Transverse colon (tissue), 4 donors: ENCODE data around the gene OPA3. TPM values are rescaled to one million over a fixed set of nuclear protein-coding genes. Genes with fewer than 3 reads are reported as not detected.
A peak's percentile ranks its signal among the peaks of the same experiment; 100 is the strongest.

Source experiments
- DNase-seq: peaks from one replicate; pipeline ENCODE4 v3.0.0-alpha.2; 2019
- H3K27ac ChIP-seq, 4 donors: fragments of 200-600 bp; sonication (generic); 2 replicates each; pipeline ENCODE4 v1.5.1; 2016 to 2018; ENCODE audit warnings: inconsistent platforms in 4 of 4
- H3K27me3 ChIP-seq: fragments of 200-600 bp; sonication (generic); 2 replicates; pipeline ENCODE4 v1.5.1; 2017; ENCODE audit warnings: inconsistent platforms
- H3K36me3 ChIP-seq, 4 donors: fragments of 200-600 bp; sonication (generic); 2 replicates each; pipeline ENCODE4 v1.5.1; 2017 to 2019; ENCODE audit warnings: inconsistent platforms in 4 of 4
- H3K4me1 ChIP-seq, 4 donors: fragments of 200-600 bp; sonication (generic); 2 replicates each; pipeline ENCODE4 v1.5.1; 2017 to 2020; ENCODE audit warnings: inconsistent platforms in 4 of 4
- H3K4me3 ChIP-seq, 4 donors: fragments of 200-600 bp; sonication (generic); 1 replicate in 1 of 4; 2 replicates in 3 of 4; pipeline versions ENCODE4 v1.5.1 to v1.6.1; 2017 to 2019; ENCODE audit warnings: inconsistent platforms in 4 of 4
- H3K9me3 ChIP-seq, 2 donors: fragments of 200-600 bp; sonication (generic); 2 replicates each; pipeline ENCODE4 v1.5.1; 2017 to 2019; ENCODE audit warnings: inconsistent platforms in 2 of 2
- CTCF ChIP-seq, 5 experiments: fragments of 200-600 bp in 3 of 5; fragments of 450-650 bp in 2 of 5; sonication (generic) in 3 of 5; IDR thresholded peaks; 1 replicate in 2 of 5; 2 replicates in 3 of 5; pipeline ENCODE4 v1.5.1; 2016 to 2017; ENCODE audit warnings: antibody characterized with exemption in 5 of 5, inconsistent platforms in 3 of 5, mild to moderate bottlenecking in 2 of 5, moderate library complexity in 1 of 5
- EP300 ChIP-seq: sonication (generic); formaldehyde crosslinking; IDR thresholded peaks from one replicate; pipeline ENCODE4 v1.6.1; 2017; ENCODE audit warnings: antibody characterized with exemption, low read depth
- POLR2A ChIP-seq: fragments of 450-650 bp; IDR thresholded peaks from one replicate; pipeline ENCODE4 v1.6.1; 2016; ENCODE audit warnings: antibody characterized with exemption, mild to moderate bottlenecking, moderate library complexity
- POLR2AphosphoS5 ChIP-seq, 3 donors: sonication (generic); formaldehyde crosslinking; IDR thresholded peaks; one replicate each; pipeline ENCODE4 v1.6.1; 2016; ENCODE audit warnings: antibody characterized with exemption in 3 of 3
- WGBS, 2 donors: methylation state at CpG; one replicate each; pipeline ENCODE4 v1.1.5; 2018; ENCODE audit warnings: low coverage in 1 of 2; 5-methylcytosine and 5-hydroxymethylcytosine counted together
- in situ Hi-C, 4 donors: fragments of 200-750 bp; cut with MboI; loops; one replicate each; pipeline versions ENCODE4 v1.15.0 to v1.15.1; 2017; ENCODE audit warnings: low sequenced_read_pairs in 3 of 4, low pct_ligation_motif_present in 1 of 4, low pct_unique_long_range_greater_than_20kb in 1 of 4
- intact Hi-C: fragments of 100-400 bp; cut with DNase I; formaldehyde crosslinking; loops from one replicate; pipeline ENCODE4 v1.15.1; 2023; ENCODE audit warnings: low total_unique reads
- total RNA-seq, 4 donors: library from RNA; depleted of rRNA; stranded (reverse); fragments of >200 nt; gene quantifications; one replicate each; pipeline ENCODE4 v1.1.0, GENCODE V29; 2016

Gene OPA3
- total RNA-seq, 4 donors from 2014 or later, result 6.7 to 10.8 (median 8.6) TPM

GRCh38 chr19:45509692-45510015, 74.9 kb downstream of the OPA3 start:
- peak overlapping the region; percentile 93 to 100 (median 97) for H3K4me3 ChIP-seq
- H3K27ac ChIP-seq, result peak overlapping the region; percentile 98 to 100 (median 99)
- intact Hi-C loops (no loop called here), in situ Hi-C loops (no loop called here)
- DNase-seq, result no peak
- no peak for TF ChIP-seq POLR2A
- TF ChIP-seq EP300, result no peak
- TF ChIP-seq POLR2AphosphoS5 (IDR thresholded peaks at IDR 0.05), result no peak
- TF ChIP-seq CTCF (IDR thresholded peaks at IDR 0.05), result no peak
- H3K9me3 ChIP-seq, result no peaks in the 10 kb centered on the region
- peaks cover 33 to 61% (median 59%) of the 10 kb centered on the region in 4 donors for H3K4me1 ChIP-seq
- no peaks in the 10 kb centered on the region for H3K36me3 ChIP-seq
- WGBS, 2 donors, result 4 to 11% methylated on average over 1 to 3 of the region's 3 CpGs
- H3K27me3 ChIP-seq, result no peaks in the 10 kb centered on the region

- Histone ChIP-seq H3K9me3 (no peaks in the 10 kb centered on the region), H3K4me3 (peak overlapping the region; percentile 93 to 100 (median 97)), H3K36me3 (no peaks in the 10 kb centered on the region), H3K4me1 (peaks cover 29 to 55% (median 53%) of the 10 kb centered on the region in 4 donors), H3K27ac (peak overlapping the region; percentile 98 to 100 (median 99)), H3K27me3 (no peaks in the 10 kb centered on the region)
- peak; percentile 86 for DNase-seq
- WGBS, 2 donors, result 0% methylated on average over 9 to 16 of the region's 28 CpGs
- TF ChIP-seq POLR2A, result peak; percentile 55
- no peak for TF ChIP-seq EP300
- TF ChIP-seq CTCF (IDR thresholded peaks at IDR 0.05), result peak in 2 of 5 experiments; percentile 40 to 51
- peak; percentile 38 to 82 (median 68) for TF ChIP-seq POLR2AphosphoS5 (IDR thresholded peaks at IDR 0.05)
- intact Hi-C loops (no loop called here), in situ Hi-C loops (no loop called here)
These were observed 75.5 kb downstream of the OPA3 start for GRCh38 chr19:45508861-45509691.

GRCh38 chr19:45508417-45508860, 76.2 kb downstream of the OPA3 start:
- intact Hi-C loops, result no loop called here
- H3K4me3 ChIP-seq, result peak overlapping the region; percentile 93 to 100 (median 97)
- TF ChIP-seq POLR2AphosphoS5 (IDR thresholded peaks at IDR 0.05) (peak in 1 of 3 donors; percentile 11), EP300 (no peak)
- H3K4me1 ChIP-seq, result peaks cover 23 to 49% (median 47%) of the 10 kb centered on the region in 4 donors
- in situ Hi-C loops, result no loop called here
- peak; percentile 79 for DNase-seq
- WGBS, 2 donors, result 1% methylated on average over 17 of the region's 26 CpGs; no CpG with 5 or more reads in 1 of the 2 donors
- no peaks in the 10 kb centered on the region for H3K27me3 ChIP-seq
- peak overlapping the region; percentile 98 to 100 (median 99) for H3K27ac ChIP-seq
- H3K9me3 ChIP-seq, result no peaks in the 10 kb centered on the region
- H3K36me3 ChIP-seq, result no peaks in the 10 kb centered on the region

- intact Hi-C loops, result no loop called here
- TF ChIP-seq POLR2A (no peak), POLR2AphosphoS5 (IDR thresholded peaks at IDR 0.05) (no peak), EP300 (no peak), CTCF (IDR thresholded peaks at IDR 0.05) (no peak)
- peak overlapping the region; percentile 98 to 100 (median 99) for H3K27ac ChIP-seq
These were observed 76.7 kb downstream of the OPA3 start for GRCh38 chr19:45507872-45508416.

More at GRCh38 chr19:45507872-45508416, 76.7 kb downstream of the OPA3 start:
- no peaks in the 10 kb centered on the region for H3K9me3 ChIP-seq
- peak; percentile 48 for DNase-seq
- peaks cover 22 to 44% (median 42%) of the 10 kb centered on the region in 4 donors for H3K4me1 ChIP-seq
- WGBS, 2 donors, result 1% methylated on average over 21 of the region's 22 CpGs; no CpG with 5 or more reads in 1 of the 2 donors
- no peaks in the 10 kb centered on the region for H3K27me3 ChIP-seq
- H3K4me3 ChIP-seq, result peak overlapping the region; percentile 93 to 100 (median 97)
- in situ Hi-C loops, result no loop called here
- no peaks in the 10 kb centered on the region for H3K36me3 ChIP-seq
